NCI-H524 treated with DMSO at 0.1 percent for 48 hours (cell line): ENCODE measurements around the gene PNLIP.

Experiments used
- DNase-seq: peaks from one replicate; lab custom pipeline; 2025; lab: John Stamatoyannopoulos, UW

The PNLIP gene

GRCh38 chr10:116574797-116575196 lies 29.1 kb downstream of the PNLIP start:
- DNase-seq, result no peak

DNA sequence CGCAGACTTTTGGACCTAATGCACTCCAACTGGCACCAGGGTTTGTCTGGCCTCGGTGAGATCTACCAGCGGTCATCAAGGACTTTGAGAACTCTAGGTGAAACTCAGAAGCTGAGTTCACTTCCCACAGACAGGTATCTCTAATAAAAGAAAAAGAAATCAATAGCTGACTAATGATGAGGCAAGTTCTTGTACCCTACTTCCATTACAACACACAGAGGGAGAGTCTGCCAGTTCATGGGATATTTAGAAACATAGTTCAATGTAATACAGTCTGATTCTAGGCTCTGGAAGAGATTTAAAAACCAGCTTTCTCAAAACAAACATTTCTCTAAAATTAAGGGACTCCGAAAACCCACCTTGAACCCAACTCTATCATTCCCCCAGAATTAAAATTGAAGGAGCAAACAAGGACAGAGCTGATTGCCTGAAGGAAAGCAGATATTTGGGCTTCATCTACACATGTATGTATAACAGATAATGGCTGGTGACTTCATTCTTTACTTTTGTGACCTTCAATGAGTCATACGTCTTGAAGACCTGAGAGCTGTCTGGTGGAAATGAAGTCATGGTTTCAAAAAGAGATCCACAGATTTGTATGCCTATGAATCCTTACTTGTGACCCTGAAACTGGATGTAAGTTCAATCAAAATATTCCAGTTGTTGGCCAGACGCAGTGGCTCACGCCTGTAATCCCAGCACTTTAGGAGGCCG lies 42.3 kb downstream of the PNLIP start:
- DNase-seq, result no peak

DNA sequence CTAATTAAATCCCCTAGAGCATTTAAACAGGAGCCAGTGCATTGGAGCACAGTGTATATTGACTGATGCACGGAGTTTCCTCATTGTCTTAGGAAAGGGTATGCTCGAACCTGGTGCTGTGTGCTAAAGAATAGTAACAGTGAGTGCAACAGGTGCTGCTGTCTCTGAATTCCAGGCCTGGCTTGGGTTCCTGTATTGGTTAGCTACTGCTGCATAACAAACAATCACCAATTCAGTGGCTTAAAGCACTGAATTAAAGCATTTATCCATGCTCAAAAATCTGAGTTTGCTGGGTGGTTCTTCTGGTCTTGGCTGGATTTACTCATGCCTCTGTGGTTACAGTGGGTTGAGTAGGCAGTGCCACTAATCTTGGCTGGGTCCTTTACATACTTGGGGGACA lies 43.3 kb downstream of the PNLIP start:
- no peak for DNase-seq

DNA sequence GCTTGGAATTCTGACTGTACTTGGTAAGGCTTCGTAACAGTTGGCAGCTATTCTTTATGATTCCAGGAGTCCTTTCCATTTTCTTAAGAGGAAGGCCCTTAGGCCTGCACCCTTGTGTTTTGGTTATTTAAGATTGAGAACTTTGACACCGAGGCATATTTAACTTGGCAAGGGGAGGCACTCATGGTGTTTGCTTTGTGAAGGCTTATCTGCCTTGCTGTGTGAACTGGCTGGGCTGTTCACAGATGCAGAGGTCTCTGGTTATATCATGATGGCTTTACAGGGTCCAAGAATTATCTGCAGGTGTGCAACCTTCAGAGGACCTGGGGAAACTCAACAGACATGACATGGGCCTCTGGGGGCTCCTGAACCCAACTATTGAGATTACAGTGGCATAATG lies 44.2 kb downstream of the PNLIP start:
- no peak for DNase-seq

DNA sequence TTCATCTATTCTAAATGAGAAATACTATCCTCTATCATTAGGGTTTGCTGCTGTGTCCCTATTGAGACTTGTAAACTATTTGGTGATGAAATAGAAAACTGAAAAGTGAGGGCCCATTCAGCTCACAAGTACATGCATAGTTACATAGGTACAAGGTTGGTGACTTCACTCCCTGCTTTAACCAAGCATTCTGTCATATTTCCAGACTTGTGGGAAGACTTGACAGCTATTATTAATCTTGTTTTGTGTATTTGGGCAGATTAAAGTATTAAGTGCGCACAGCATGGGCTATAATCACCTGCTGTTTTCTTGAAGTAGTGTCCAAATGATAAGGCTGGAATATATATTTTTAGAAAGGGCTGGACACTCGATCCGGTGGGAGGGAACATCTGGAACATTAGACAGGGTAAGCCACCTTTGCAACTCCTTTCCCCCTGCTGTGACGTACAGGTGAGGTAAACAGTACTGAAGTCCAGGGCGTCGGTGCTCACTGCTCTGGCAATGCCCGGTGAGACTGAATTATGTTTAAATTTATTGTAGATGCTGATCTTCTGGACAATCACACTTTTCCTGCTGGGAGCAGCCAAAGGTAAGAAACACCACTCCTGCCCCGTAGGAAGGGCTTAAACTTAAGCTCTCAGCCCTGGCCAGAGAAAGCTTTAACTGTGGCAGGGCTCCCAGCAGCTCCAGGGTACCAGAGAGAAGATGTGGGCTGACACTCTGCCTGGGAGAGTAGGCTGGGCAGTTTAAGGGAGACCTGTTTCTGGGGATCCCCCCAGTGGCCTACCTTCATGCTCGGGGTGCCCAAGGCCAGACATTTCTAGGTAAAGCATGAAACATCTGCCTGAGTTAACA lies 45.1 kb downstream of the PNLIP start, which contains the start of gene PNLIPRP1:
TSS of gene PNLIPRP1 (plus strand) at position 370 of the 855 bp plus-strand sequence. CDS start at position 541, 171 bp downstream.
- DNase-seq, result no peak

- DNase-seq, result no peak
Measured at GRCh38 chr10:116593139-116593740, 47.5 kb downstream of the PNLIP start.

- DNase-seq, result no peak
Measured at GRCh38 chr10:116594525-116595035, 48.8 kb downstream of the PNLIP start.

DNA sequence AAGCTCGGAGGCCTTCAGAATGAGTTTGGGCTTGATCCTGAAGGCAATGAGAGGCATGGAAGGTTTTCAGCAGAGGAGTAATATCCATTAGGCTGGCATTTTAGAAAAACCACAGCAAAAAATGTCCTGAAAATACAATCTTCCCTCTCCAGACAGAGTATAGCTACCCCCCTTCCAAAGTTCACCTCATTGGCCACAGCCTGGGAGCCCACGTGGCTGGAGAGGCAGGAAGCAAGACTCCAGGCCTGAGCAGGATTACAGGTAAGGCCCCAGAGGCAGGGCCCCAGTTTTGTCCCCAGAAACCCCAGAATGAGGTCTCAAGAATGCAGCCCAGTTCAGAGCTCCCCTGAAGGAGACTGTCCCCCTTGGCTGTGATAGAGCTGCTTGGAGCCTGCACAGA lies 50.3 kb downstream of the PNLIP start:
- DNase-seq, result no peak

DNA sequence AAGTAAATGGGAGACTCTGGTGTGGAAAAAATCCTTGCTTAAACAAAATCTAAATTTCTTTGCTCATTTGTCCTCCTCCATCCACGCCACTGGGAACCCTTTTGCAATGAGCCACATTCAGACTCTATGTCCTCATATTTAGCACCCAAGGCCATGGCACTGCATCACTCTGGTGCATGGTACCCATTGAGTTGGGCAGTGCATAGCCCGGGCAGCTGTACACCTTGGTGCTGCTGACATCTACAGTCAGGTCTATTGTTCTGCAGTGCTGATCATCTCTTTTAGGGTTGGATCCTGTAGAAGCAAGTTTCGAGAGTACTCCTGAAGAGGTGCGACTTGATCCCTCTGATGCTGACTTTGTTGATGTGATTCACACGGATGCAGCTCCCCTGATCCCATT lies 51.8 kb downstream of the PNLIP start:
- DNase-seq, result no peak

- DNase-seq, result no peak
Measured at GRCh38 chr10:116598329-116598728, 52.6 kb downstream of the PNLIP start.

DNA sequence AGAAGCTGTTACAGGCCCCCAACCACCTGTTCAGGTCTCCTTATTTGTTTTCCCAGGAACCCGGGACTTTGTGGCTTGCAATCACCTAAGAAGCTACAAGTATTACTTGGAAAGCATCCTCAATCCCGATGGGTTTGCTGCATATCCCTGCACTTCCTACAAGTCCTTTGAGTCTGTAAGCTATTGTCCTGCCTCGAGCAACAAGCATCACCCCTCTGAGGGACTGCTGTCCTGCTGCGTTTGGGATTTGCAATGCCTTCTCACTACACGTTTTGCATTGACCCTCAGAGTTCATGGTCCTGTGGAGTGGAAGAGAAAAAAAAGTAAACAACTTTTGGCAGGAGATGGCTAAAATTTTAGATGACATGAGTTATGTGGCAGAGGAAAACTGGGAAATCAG lies 54.3 kb downstream of the PNLIP start:
- DNase-seq, result no peak

DNA sequence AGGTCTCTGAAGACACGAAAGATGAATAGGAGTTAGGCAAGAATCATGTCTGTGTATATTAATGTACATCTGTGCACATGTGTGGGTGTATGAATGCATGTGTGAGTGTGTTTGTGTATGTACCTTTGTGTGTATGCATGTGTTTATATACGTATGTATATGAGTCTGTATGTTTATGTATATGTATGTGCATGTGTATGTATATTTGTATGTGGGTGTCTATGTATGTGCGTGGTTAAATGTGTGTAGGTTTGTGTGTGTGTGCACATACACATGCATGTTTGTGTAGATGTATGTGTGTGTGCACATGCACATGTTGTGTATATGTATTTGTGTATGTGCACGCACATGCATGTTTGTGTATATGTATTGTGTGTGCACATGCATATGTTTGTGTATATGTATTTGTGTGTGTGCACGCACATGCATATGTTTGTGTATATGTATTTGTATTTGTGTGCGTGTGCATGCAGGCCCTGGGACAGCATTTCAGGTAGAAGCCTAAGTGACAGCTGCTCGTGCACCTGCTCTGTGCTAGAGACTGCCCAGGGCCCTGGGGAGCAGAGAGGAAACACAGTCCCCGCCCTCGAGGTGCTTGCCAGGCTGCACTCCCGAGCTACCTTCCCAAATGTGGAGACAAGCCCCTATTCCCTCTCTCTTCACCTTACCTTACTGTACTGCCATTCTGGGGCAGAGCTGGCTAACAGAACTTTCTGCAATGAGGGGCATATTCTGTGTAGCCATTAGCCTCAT lies 57.1 kb downstream of the PNLIP start:
- DNase-seq, result no peak

DNA sequence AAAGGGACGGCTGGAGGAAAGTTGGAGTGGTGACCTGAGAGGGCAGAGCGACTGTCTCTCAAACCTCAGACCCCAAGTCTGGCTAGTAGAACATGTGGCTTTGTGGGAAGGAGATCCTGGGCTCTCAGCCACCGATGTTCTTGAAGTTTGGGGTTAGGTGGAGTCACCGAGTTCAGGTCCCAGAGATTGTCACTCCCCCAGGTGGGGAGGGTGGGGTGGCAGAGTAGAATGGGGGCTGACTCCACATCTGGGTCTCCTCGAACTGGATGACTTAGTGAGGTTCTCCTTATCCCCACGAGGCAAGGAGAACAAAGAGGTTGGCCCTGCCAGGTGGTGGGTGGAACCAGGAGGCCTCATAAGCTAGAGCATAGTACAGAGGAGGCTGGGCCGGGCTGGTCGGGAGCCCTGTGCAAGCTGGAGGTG lies 60.3 kb downstream of the PNLIP start:
- DNase-seq, result no peak

- DNase-seq, result no peak
Measured at GRCh38 chr10:116607336-116607735, 61.6 kb downstream of the PNLIP start.

GRCh38 chr10:116608686-116609594 lies 63.2 kb downstream of the PNLIP start:
- no peak for DNase-seq

DNA sequence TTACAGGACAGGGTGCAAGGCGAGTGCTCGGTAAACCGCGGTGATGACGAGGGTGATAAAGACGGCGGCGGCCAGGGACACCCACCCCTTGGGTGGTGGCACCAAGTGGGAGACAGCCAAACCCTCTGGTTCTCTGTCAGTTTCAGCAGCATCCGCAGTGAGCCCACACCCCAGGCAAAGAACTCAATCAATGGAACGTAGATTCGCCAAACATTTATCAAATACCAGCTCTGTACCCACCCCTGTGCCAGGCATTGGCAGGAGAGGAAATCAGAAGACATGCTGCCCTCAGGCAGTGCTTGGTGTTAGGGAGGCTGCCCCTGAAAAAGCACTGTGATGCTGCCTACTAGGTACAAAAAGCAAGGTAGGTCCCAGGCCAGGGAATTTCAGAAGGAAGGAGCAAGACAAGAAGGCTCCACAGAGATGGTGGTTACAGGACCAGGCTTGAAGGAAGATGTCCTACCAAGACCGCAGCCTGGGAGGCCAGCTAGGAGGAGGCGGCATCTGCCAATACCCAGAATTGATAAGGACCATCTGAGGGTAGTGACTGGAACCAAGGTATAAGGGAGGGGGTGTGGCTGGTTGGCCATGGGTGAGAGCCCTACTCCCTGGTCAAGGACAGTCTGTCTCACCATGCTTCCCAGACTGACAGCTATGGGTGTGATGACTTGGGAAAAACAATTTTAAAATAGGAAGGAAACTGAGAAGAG lies 64.9 kb downstream of the PNLIP start:
- DNase-seq, result no peak

DNA sequence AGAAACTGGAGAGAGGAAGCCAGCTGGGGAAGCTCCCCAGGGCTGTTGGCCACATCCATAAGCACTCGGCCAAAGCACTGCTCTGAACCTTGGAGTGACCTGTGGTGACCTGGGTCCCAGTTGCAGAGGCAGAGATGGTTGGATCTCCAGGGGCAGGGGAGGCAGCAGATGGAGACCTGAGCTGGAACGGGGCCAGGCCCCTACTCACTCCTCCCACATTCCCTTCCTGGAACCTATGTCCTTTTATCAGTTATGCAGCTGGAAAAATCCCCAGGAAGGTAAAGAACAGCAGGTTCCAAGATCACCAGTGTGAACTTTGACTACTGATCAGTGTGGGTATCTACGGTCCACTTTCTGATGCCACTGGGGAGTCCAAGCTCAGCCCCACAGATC lies 65.4 kb downstream of the PNLIP start:
- DNase-seq, result no peak

DNA sequence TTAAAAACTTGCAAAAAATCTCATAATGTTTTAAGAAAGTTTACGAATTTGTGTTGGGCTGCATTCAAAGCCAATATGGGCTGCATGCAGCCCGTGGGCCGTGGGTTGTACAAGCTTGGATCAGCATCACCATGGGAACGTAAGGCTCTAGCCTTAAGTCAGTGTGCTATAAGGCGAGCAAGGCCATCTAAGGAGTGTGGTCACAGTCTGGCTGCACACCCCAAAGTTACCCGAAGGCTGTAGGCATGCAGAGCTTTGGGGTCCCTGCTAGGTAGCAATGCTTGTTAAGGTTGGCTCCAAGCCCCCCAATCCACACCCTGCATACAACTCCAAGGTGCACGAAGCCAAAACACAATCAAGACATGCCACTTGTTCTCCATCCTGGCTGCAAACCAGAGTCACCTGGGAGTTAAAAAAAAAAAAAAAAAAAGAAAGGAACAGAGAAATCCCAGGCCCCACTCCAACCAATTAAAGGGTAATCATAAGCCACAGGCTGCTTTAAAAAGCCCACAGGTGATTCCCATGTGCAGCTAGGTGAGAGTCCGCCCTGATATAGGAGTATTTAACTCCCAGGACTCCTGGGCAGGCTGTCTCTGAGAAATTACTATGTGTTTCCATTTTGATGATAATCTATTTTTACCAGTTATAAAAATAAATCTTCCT lies 66.5 kb downstream of the PNLIP start:
- no peak for DNase-seq

DNA sequence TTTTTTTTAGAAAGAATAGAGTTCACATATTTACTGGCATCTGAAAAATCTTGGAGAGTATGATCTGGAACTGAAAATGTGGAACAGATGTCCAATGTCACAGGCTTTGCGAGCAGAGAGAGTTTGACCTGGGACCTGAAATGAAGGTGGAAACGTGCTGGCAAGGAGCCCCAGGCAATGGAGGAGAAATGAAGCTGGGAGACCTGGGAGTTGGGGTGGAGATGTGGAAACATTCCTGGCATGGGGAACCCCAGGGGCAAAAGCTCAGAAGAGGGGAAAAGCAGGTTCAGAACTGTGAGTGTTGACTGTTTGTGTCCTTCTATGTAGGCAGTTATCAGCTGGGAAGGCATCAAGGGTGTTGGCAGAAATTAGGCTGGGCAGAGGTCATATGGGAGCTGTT lies 67.7 kb downstream of the PNLIP start:
- DNase-seq, result no peak

GRCh38 chr10:116614796-116615195 lies 69.1 kb downstream of the PNLIP start:
- DNase-seq, result no peak
